ENCODE results near the gene MPPED2. TPM values are rescaled to one million over a fixed set of nuclear protein-coding genes. Genes with fewer than 3 reads are reported as not detected.

The MPPED2 gene
- total and polyA plus RNA-seq, 2 of the 13 experiments (the other 11 are each of a cell fraction or from before 2014, with no cell fraction given): not detected

GRCh38 chr11:30565027-30565426 lies 21.1 kb downstream of the MPPED2 start:
- Histone ChIP-seq H3K9me3 (ENCODE audit: low read length) (no peaks in the 10 kb centered on the region), H3K79me2 (ENCODE audit: insufficient read depth, low read length) (no peaks in the 10 kb centered on the region), H3K27ac (ENCODE audit: extremely low read length, insufficient read depth, low read length) (no peak overlapping the region), H3K4me1 (ENCODE audit: insufficient read depth, low read length) (no peaks in the 10 kb centered on the region), H2AFZ (ENCODE audit: low read length) (no peak overlapping the region), H3K36me3 (replicated peaks in 1 of 2; ENCODE audit: control insufficient read depth in 1 of 2, insufficient read depth in 2 of 2, low read length in 2 of 2) (no peaks in the 10 kb centered on the region), H3K27me3 (ENCODE audit: control insufficient read depth in 1 of 2, insufficient read depth in 2 of 2, low read length in 2 of 2) (no peaks in the 10 kb centered on the region), H3K4me3 (replicated peaks in 1 of 3; ENCODE audit: insufficient read depth in 1 of 3, low read depth in 2 of 3, low read length in 3 of 3) (no peak overlapping the region), H4K20me1 (ENCODE audit: insufficient read depth, low read length) (no peaks in the 10 kb centered on the region), H3K4me2 (ENCODE audit: low read depth, low read length) (no peak overlapping the region), H3K9ac (ENCODE audit: insufficient read depth, low read depth, low read length) (no peak overlapping the region)
- in situ Hi-C loops (cut with HindIII; ENCODE audit: extremely low pct_ligation_motif_present, low pct_unique_long_range_greater_than_20kb) (no loop called here), intact Hi-C loops (cut with micrococcal nuclease; ENCODE audit: unreplicated experiment) (no loop called here)
- no peak for DNase-seq (ENCODE audit: low spot score)
- no peak for TF ChIP-seq ZNF563 (CRISPR knock-in tag; IDR thresholded peaks at IDR 0.05)
- no peak for TF ChIP-seq STAT6 (CRISPR knock-in tag; IDR thresholded peaks at IDR 0.05; ENCODE audit: borderline replicate concordance)
- ATAC-seq: no peak
- ChIA-PET POLR2A (no interaction called here), CTCF (ENCODE audit: low intra/inter-chr PET ratio, low total read pairs) (no interaction called here)
- no peak for FAIRE-seq
- WGBS (ENCODE audit: low lambda C conversion rate): 67% methylated on average over 10 of the region's 10 CpGs
- no TSS peak for BruUV-seq (replicated peaks)

GRCh38 chr11:30561691-30562415 lies 24.3 kb downstream of the MPPED2 start:
- in situ Hi-C loops (cut with HindIII; ENCODE audit: extremely low pct_ligation_motif_present, low pct_unique_long_range_greater_than_20kb) (no loop called here), intact Hi-C loops (cut with micrococcal nuclease; ENCODE audit: unreplicated experiment) (no loop called here)
- TF ChIP-seq NFIC (IDR thresholded peaks at IDR 0.05; ENCODE audit: low read length) (no peak), ZNF180 (CRISPR knock-in tag; IDR thresholded peaks at IDR 0.05; ENCODE audit: borderline replicate concordance, low read depth) (no peak), MXI1 (IDR thresholded peaks at IDR 0.05; ENCODE audit: borderline replicate concordance, low read depth, low read length) (no peak), ZMYM4 (CRISPR knock-in tag; IDR thresholded peaks at IDR 0.05) (no peak), ZNF549 (CRISPR knock-in tag; IDR thresholded peaks at IDR 0.05) (no peak), HMGA1 (CRISPR knock-in tag; conservative IDR thresholded peaks at IDR 0.05) (no peak), ZNF607 (CRISPR knock-in tag; IDR thresholded peaks at IDR 0.05; ENCODE audit: borderline replicate concordance) (no peak), TAF1 (CRISPR knock-in tag; IDR thresholded peaks at IDR 0.05) (no peak), ATF1 (CRISPR knock-in tag; IDR thresholded peaks at IDR 0.05) (no peak), ZNF441 (CRISPR knock-in tag; IDR thresholded peaks at IDR 0.05; ENCODE audit: borderline replicate concordance) (no peak), STAT5B (CRISPR knock-in tag; IDR thresholded peaks at IDR 0.05) (no peak)
- ChIA-PET POLR2A (no interaction called here), CTCF (ENCODE audit: low intra/inter-chr PET ratio, low total read pairs) (no interaction called here)
- Histone ChIP-seq H4K20me1 (ENCODE audit: insufficient read depth, low read length) (no peaks in the 10 kb centered on the region), H3K27me3 (ENCODE audit: control insufficient read depth in 1 of 2, insufficient read depth in 2 of 2, low read length in 2 of 2) (no peaks in the 10 kb centered on the region), H3K4me1 (ENCODE audit: insufficient read depth, low read length) (no peaks in the 10 kb centered on the region), H3K9me3 (ENCODE audit: low read length) (no peaks in the 10 kb centered on the region), H3K36me3 (replicated peaks in 1 of 2; ENCODE audit: control insufficient read depth in 1 of 2, insufficient read depth in 2 of 2, low read length in 2 of 2) (no peaks in the 10 kb centered on the region), H3K4me3 (replicated peaks in 1 of 3; ENCODE audit: insufficient read depth in 1 of 3, low read depth in 2 of 3, low read length in 3 of 3) (no peak overlapping the region), H3K27ac (ENCODE audit: extremely low read length, insufficient read depth, low read length) (no peak overlapping the region), H3K9ac (ENCODE audit: insufficient read depth, low read depth, low read length) (no peak overlapping the region), H3K4me2 (ENCODE audit: low read depth, low read length) (no peak overlapping the region), H2AFZ (ENCODE audit: low read length) (no peak overlapping the region), H3K79me2 (ENCODE audit: insufficient read depth, low read length) (no peaks in the 10 kb centered on the region)
- WGBS (ENCODE audit: low lambda C conversion rate): 0% methylated on average over 1 of the region's 1 CpG
- ATAC-seq (no peak), FAIRE-seq (no peak), DNase-seq (ENCODE audit: low spot score) (no peak)
- no TSS peak for BruUV-seq (replicated peaks)
